H9 (cell line): Measurements from ENCODE around the gene LKAAEAR1. TPM values are rescaled to one million over a fixed set of nuclear protein-coding genes. Genes with fewer than 3 reads are reported as not detected.

Source experiments
- DNase-seq: peaks from one replicate; pipeline ENCODE4 v3.0.0-alpha.2; 2017
- H2AFZ ChIP-seq: one replicate; pipeline ENCODE4 v1.6.1; 2013; ENCODE audit warnings: mild to moderate bottlenecking, low read length, control low read depth, moderate library complexity
- H2AK5ac ChIP-seq: 2 replicates; pipeline ENCODE4 v1.6.1; 2013; ENCODE audit warnings: low read length, control low read depth, mixed read lengths; ENCODE audit not compliant: insufficient read length
- H2BK120ac ChIP-seq: one replicate; pipeline ENCODE4 v1.6.1; 2013; ENCODE audit warnings: low read depth, mild to moderate bottlenecking, low read length, control low read depth, inconsistent platforms; ENCODE audit not compliant: poor library complexity, severe bottlenecking
- H2BK12ac ChIP-seq: 2 replicates; pipeline ENCODE4 v1.6.1; 2013; ENCODE audit warnings: low read length, control low read depth, mixed read lengths, low read depth; ENCODE audit not compliant: insufficient read length
- H2BK15ac ChIP-seq: 2 replicates; pipeline ENCODE4 v1.6.1; 2013; ENCODE audit warnings: low read depth, low read length, control low read depth
- H2BK20ac ChIP-seq: one replicate; pipeline ENCODE4 v1.6.1; 2013; ENCODE audit warnings: low read depth, mild to moderate bottlenecking, low read length, control low read depth, inconsistent platforms; ENCODE audit not compliant: poor library complexity, severe bottlenecking
- H2BK5ac ChIP-seq: 2 replicates; pipeline ENCODE4 v1.6.1; 2013; ENCODE audit warnings: low read length, control low read depth, mixed read lengths; ENCODE audit not compliant: insufficient read length
- H3K14ac ChIP-seq: 2 replicates; pipeline ENCODE4 v1.6.1; 2013; ENCODE audit warnings: low read length, control low read depth; ENCODE audit not compliant: insufficient read depth
- H3K18ac ChIP-seq: 2 replicates; pipeline ENCODE4 v1.6.1; 2013; ENCODE audit warnings: low read depth, mild to moderate bottlenecking, mixed read lengths, low read length, control low read depth; ENCODE audit not compliant: insufficient read length
- H3K23ac ChIP-seq: 2 replicates; pipeline ENCODE4 v1.6.1; 2013; ENCODE audit warnings: low read length, control low read depth, mixed read lengths, low read depth; ENCODE audit not compliant: insufficient read length
- H3K23me2 ChIP-seq: 2 replicates; pipeline ENCODE4 v1.6.1; 2013; ENCODE audit warnings: low read depth, mild to moderate bottlenecking, mixed read lengths, low read length, control low read depth; ENCODE audit not compliant: insufficient read length, poor library complexity, severe bottlenecking
- H3K27ac ChIP-seq: 2 replicates; pipeline ENCODE4 v1.5.1; 2013; ENCODE audit warnings: low read length, control low read depth, mixed read lengths, low read depth; ENCODE audit not compliant: insufficient read length
- H3K27me3 ChIP-seq: 2 replicates; pipeline ENCODE4 v1.6.1; 2013; ENCODE audit warnings: low read length, control low read depth, inconsistent platforms; ENCODE audit not compliant: insufficient read depth
- H3K4ac ChIP-seq: 2 replicates; pipeline ENCODE4 v1.6.1; 2013; ENCODE audit warnings: low read depth, mild to moderate bottlenecking, control low read depth, inconsistent platforms, low read length, moderate library complexity
- H3K4me1 ChIP-seq: 2 replicates; pipeline ENCODE4 v1.6.1; 2013; ENCODE audit warnings: low read length, control low read depth, inconsistent platforms; ENCODE audit not compliant: insufficient read depth
- H3K4me2 ChIP-seq: 2 replicates; pipeline ENCODE4 v1.6.1; 2013; ENCODE audit warnings: low read length, control low read depth, mixed read lengths; ENCODE audit not compliant: insufficient read length, insufficient read depth
- H3K56ac ChIP-seq: 2 replicates; pipeline ENCODE4 v1.6.1; 2013; ENCODE audit warnings: low read depth, mild to moderate bottlenecking, mixed read lengths, low read length, control low read depth; ENCODE audit not compliant: insufficient read length
- H3K79me1 ChIP-seq: 2 replicates; pipeline ENCODE4 v1.6.1; 2013; ENCODE audit warnings: low read depth, mild to moderate bottlenecking, moderate library complexity, low read length, control low read depth, inconsistent platforms; ENCODE audit not compliant: insufficient read depth, poor library complexity, severe bottlenecking
- H3K79me2 ChIP-seq: 2 replicates; pipeline ENCODE4 v1.6.1; 2013; ENCODE audit warnings: low read length, control low read depth, inconsistent platforms; ENCODE audit not compliant: insufficient read depth
- H3K9ac ChIP-seq: 2 replicates; pipeline ENCODE4 v1.6.1; 2013; ENCODE audit warnings: low read length, control low read depth, mixed read lengths; ENCODE audit not compliant: insufficient read length; ENCODE audit errors: extremely low read depth
- H3K9me3 ChIP-seq: one replicate; pipeline ENCODE4 v1.6.1; 2013; ENCODE audit warnings: low read depth, low read length, inconsistent platforms; ENCODE audit not compliant: control insufficient read depth
- H3T11ph ChIP-seq: one replicate; pipeline ENCODE4 v1.6.1; 2013; ENCODE audit warnings: mild to moderate bottlenecking, low read length, control low read depth, inconsistent platforms
- H4K20me1 ChIP-seq: one replicate; pipeline ENCODE4 v1.6.1; 2013; ENCODE audit not compliant: control insufficient read depth, insufficient read length, insufficient read depth
- H4K5ac ChIP-seq: 2 replicates; pipeline ENCODE4 v1.6.1; 2013; ENCODE audit warnings: low read depth, mild to moderate bottlenecking, mixed read lengths, low read length, control low read depth; ENCODE audit not compliant: insufficient read length
- H4K8ac ChIP-seq: replicated peaks from 2 replicates; pipeline ENCODE4 v1.6.1; 2013; ENCODE audit warnings: low read length, control low read depth, mixed read lengths, low read depth; ENCODE audit not compliant: insufficient read length
- H4K91ac ChIP-seq: 2 replicates; pipeline ENCODE4 v1.6.1; 2013; ENCODE audit warnings: low read depth, mild to moderate bottlenecking, moderate library complexity, mixed read lengths, low read length, control low read depth; ENCODE audit not compliant: insufficient read length
- H3K27ac Mint-ChIP-seq, 3 experiments: 2 replicates in 2 of 3; 3 replicates in 1 of 3; pipeline ENCODE4 v1.8.0; 2020 to 2021; ENCODE audit warnings: mixed read lengths in 3 of 3, mild to moderate bottlenecking in 1 of 3, moderate library complexity in 1 of 3
- H3K27me3 Mint-ChIP-seq: 2 replicates; pipeline ENCODE4 v1.8.0; 2021; ENCODE audit warnings: low read depth, mild to moderate bottlenecking, moderate library complexity, mixed read lengths
- H3K36me3 Mint-ChIP-seq, 3 experiments: 2 replicates in 2 of 3; 3 replicates in 1 of 3; pipeline ENCODE4 v1.8.0; 2020 to 2021; ENCODE audit warnings: low read depth in 3 of 3, mixed read lengths in 3 of 3; ENCODE audit not compliant: insufficient read depth in 1 of 3
- H3K4me1 Mint-ChIP-seq, 2 experiments: 2 replicates each; pipeline ENCODE4 v1.8.0; 2020; ENCODE audit warnings: mixed read lengths in 2 of 2
- H3K4me3 Mint-ChIP-seq, 2 experiments: 2 replicates in 1 of 2; 3 replicates in 1 of 2; pipeline ENCODE4 v1.8.0; 2020 to 2021; ENCODE audit warnings: mild to moderate bottlenecking in 2 of 2, mixed read lengths in 2 of 2, moderate library complexity in 1 of 2
- H3K9me3 Mint-ChIP-seq, 2 experiments: 2 replicates in 1 of 2; 3 replicates in 1 of 2; pipeline ENCODE4 v1.8.0; 2020; ENCODE audit warnings: mild to moderate bottlenecking in 2 of 2, mixed read lengths in 2 of 2, moderate library complexity in 1 of 2
- WGBS: extraction: QIAGEN DNeasy Blood & Tissue Kit; methylation state at CpG from one replicate; pipeline ENCODE4 v1.1.7; 2013; ENCODE audit warnings: missing lambda C conversion rate, low lambda C conversion rate, mixed read lengths; ENCODE audit not compliant: insufficient read length; ENCODE audit errors: extremely low coverage; 5-methylcytosine and 5-hydroxymethylcytosine counted together
- total RNA-seq: library from RNA; stranded (reverse); gene quantifications from 2 replicates; pipeline ENCODE4 v1.2.1, GENCODE V29; 2021
- TF ChIP-seq, protein P1 (sequence below): fragments of 200-600 bp; sonication (generic); conservative IDR thresholded peaks from 3 replicates; pipeline ENCODE4 v1.8.0; 2021; ENCODE audit warnings: antibody characterized with exemption, mild to moderate bottlenecking

LKAAEAR1 gene
- total RNA-seq, 1 experiment from 2014 or later, result 0.39 TPM

GRCh38 chr20:64100566-64100888 is 16.3 kb upstream of the LKAAEAR1 start:
- H3K79me1 ChIP-seq, result no peaks in the 10 kb centered on the region
- Mint-ChIP-seq H3K27me3 (peaks cover 46% of the 10 kb centered on the region), H3K36me3 (peaks cover 2 to 5% (median 2%) of the 10 kb centered on the region in 3 experiments; a peak in 5 of 7 replicates), H3K27ac (no peak overlapping the region; a peak in 1 of 7 replicates), H3K4me3 (no peak overlapping the region), H3K9me3 (peaks cover 5% of the 10 kb centered on the region in 2 experiments), H3K4me1 (peaks cover 9 to 11% of the 10 kb centered on the region in 2 experiments; a peak in 3 of 4 replicates)
- TF ChIP-seq, protein P1, sequence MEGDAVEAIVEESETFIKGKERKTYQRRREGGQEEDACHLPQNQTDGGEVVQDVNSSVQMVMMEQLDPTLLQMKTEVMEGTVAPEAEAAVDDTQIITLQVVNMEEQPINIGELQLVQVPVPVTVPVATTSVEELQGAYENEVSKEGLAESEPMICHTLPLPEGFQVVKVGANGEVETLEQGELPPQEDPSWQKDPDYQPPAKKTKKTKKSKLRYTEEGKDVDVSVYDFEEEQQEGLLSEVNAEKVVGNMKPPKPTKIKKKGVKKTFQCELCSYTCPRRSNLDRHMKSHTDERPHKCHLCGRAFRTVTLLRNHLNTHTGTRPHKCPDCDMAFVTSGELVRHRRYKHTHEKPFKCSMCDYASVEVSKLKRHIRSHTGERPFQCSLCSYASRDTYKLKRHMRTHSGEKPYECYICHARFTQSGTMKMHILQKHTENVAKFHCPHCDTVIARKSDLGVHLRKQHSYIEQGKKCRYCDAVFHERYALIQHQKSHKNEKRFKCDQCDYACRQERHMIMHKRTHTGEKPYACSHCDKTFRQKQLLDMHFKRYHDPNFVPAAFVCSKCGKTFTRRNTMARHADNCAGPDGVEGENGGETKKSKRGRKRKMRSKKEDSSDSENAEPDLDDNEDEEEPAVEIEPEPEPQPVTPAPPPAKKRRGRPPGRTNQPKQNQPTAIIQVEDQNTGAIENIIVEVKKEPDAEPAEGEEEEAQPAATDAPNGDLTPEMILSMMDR, result no peak
- H2BK5ac ChIP-seq, result no peak overlapping the region
- H4K91ac ChIP-seq, result no peak overlapping the region
- H4K5ac ChIP-seq, result no peak overlapping the region
- H3K27ac ChIP-seq, result no peak overlapping the region
- H3K79me2 ChIP-seq, result no peaks in the 10 kb centered on the region
- no peak overlapping the region for H2BK15ac ChIP-seq
- H2BK120ac ChIP-seq, result no peak overlapping the region
- H2BK20ac ChIP-seq, result no peak overlapping the region
- WGBS, result no CpG with 5 or more reads among the region's 4 CpGs
- no peak overlapping the region for H3T11ph ChIP-seq
- H2AK5ac ChIP-seq, result no peak overlapping the region
- no peak overlapping the region for H3K4ac ChIP-seq
- no peaks in the 10 kb centered on the region for H3K4me1 ChIP-seq
- no peak overlapping the region for H3K18ac ChIP-seq
- no peak overlapping the region for H3K9ac ChIP-seq
- no peaks in the 10 kb centered on the region for H3K23me2 ChIP-seq
- H3K23ac ChIP-seq, result no peak overlapping the region
- H3K9me3 ChIP-seq, result no peaks in the 10 kb centered on the region
- H4K8ac ChIP-seq, result no peak overlapping the region
- H2BK12ac ChIP-seq, result no peak overlapping the region
- H2AFZ ChIP-seq, result no peak overlapping the region
- no peak overlapping the region for H3K56ac ChIP-seq
- H4K20me1 ChIP-seq, result no peaks in the 10 kb centered on the region
- H3K4me2 ChIP-seq, result no peak overlapping the region
- no peak for DNase-seq
- H3K14ac ChIP-seq, result no peak overlapping the region
- peaks cover 3% of the 10 kb centered on the region; the same call in 1 of the 2 replicates for H3K27me3 ChIP-seq
